ENCODE data around the gene ZNF670. TPM values are rescaled to one million over a fixed set of nuclear protein-coding genes. Genes with fewer than 3 reads are reported as not detected.
"Not testable (repeated sequence)": the region's sequence is repeated elsewhere in the genome, so short reads cannot be mapped to it uniquely, and the experiment has no call there.

ZNF670 gene
- total RNA-seq, 1 experiment from 2014 or later, result 6.5 TPM

DNA sequence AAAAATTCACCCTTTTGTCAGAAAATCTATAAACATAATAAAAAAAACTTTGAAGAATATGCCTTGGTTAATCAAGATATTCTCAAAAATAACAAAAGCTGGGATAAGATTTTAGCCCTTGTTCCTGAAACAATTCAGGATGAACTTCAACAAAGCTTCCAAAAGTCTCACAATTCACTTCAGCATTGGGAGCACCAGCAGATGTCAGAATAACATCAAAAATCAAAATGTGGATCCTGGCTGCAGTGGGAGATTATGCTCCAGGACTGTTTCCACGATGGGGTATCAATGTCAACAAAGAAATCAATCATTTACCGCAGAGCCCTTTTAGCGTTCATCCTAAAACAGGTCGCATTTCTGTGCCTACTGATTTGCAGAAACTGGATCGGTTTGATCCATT, 35.2 kb downstream of the ZNF670 start:
- DNase-seq (ENCODE audit: low read depth), result no peak

DNA sequence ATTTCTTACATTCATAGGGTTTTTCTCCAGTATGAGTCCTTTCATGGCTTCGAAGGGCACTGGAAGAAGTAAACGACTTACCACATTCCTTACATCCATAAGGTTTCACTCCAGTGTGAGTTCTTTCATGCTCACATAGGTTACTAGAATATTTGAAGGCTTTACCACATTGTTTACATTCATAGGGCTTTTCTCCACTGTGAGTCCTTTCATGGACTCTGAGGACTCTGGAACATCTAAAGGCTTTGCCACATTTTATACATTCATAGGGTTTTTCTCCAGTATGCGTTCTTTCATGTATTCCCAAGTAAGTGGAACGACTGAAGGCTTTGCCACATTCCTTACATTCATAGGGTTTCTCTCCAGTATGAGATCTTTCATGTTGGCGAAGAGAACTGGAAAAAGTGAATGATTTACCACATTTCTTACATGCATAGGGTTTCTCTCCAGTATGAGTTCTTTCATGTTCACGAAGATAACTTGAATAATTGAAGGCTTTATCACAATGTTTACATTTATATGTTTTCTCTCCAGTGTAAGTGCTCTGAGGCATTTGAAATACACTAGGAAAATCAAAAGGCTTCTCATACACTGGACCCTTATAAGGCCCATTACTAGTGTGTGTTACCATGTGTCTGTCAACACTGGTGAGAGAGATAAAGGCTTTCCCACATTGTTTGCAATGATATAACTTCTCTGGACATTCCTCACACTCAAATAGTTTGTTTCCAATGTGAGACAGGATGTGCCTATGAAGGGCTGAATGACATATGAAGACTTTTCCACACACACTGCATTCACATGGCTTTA, 40.9 kb downstream of the ZNF670 start:
- no peak for DNase-seq (ENCODE audit: low read depth)

GRCh38 chr1:247032306-247032705, 46.3 kb downstream of the ZNF670 start:
- not testable (repeated sequence) for DNase-seq (ENCODE audit: low read depth)

Other genes starting within 250 kb of the ZNF670 start
- gene AHCTF1, start 146.9 kb downstream of the ZNF670 start, total RNA-seq (2014; rRNA removed; shearing (Covaris generic)), result 30.9 and 32.1 TPM in 2 replicates
- 8.4 and 8.8 TPM in 2 replicates for gene ZNF695, start 70.8 kb downstream of the ZNF670 start, total RNA-seq (2014; rRNA removed; shearing (Covaris generic))
- gene ZNF669, start 25.5 kb upstream of the ZNF670 start, total RNA-seq (2014; rRNA removed; shearing (Covaris generic)), result 6.1 and 7.9 TPM in 2 replicates
- 16.1 and 17.2 TPM in 2 replicates for gene ZNF124, start 93.2 kb upstream of the ZNF670 start, total RNA-seq (2014; rRNA removed; shearing (Covaris generic))
- gene VN1R5, start 177.3 kb upstream of the ZNF670 start, total RNA-seq (2014; rRNA removed; shearing (Covaris generic)), result not detected in 2 replicates

Measured in RPMI7951 (cell line).